Heart right ventricle (tissue), 16 donors: ENCODE measurements around the gene GC. TPM values are rescaled to one million over a fixed set of nuclear protein-coding genes. Genes with fewer than 3 reads are reported as not detected.
"Not testable (repeated sequence)": the region's sequence is repeated elsewhere in the genome, so short reads cannot be mapped to it uniquely, and the experiment has no call there.

Experiments used
- ATAC-seq, 8 donors: fragments of 200-7000 bp; cut with Tn5 transposase; one replicate each; pipeline ENCODE4 v1.9.1; 2020; ENCODE audit warnings: mild to moderate bottlenecking in 8 of 8, moderate library complexity in 8 of 8, moderate number of reproducible peaks in 1 of 8
- DNase-seq, 2 donors: peaks; one replicate each; pipeline ENCODE4 v3.0.0-alpha.2; 2020
- H3K27ac ChIP-seq, 10 donors: fragments of 200-600 bp; sonication (generic) in 2 of 10; one replicate each; pipeline versions ENCODE4 v1.5.0 to v1.8.0; 2020 to 2022; ENCODE audit warnings: mild to moderate bottlenecking in 3 of 10
- H3K27me3 ChIP-seq, 7 donors: fragments of 200-600 bp; one replicate each; pipeline ENCODE4 v1.8.0; 2021 to 2022; ENCODE audit warnings: mild to moderate bottlenecking in 2 of 7
- H3K36me3 ChIP-seq, 9 donors: fragments of 200-600 bp; sonication (generic) in 1 of 9; one replicate each; pipeline versions ENCODE4 v1.5.0 to v1.8.0; 2020 to 2022; ENCODE audit warnings: mild to moderate bottlenecking in 2 of 9
- H3K4me1 ChIP-seq, 9 donors: fragments of 200-600 bp; sonication (generic) in 1 of 9; one replicate each; pipeline versions ENCODE4 v1.5.0 to v1.8.0; 2020 to 2022; ENCODE audit warnings: mild to moderate bottlenecking in 4 of 9
- H3K4me3 ChIP-seq, 10 donors: fragments of 200-600 bp; sonication (generic) in 2 of 10; one replicate each; pipeline versions ENCODE4 v1.5.0 to v1.8.0; 2020 to 2022; ENCODE audit warnings: mild to moderate bottlenecking in 7 of 10, moderate library complexity in 2 of 10
- H3K9me3 ChIP-seq, 11 donors: fragments of 200-600 bp in 10 of 11; sonication (generic) in 2 of 11; one replicate each; pipeline versions ENCODE4 v1.5.0 to v1.8.0; 2013 to 2022; ENCODE audit warnings: mild to moderate bottlenecking in 2 of 11, control low read depth in 1 of 11, moderate library complexity in 1 of 11
- WGBS, 2 donors: extraction: QIAGEN DNeasy Blood & Tissue Kit; methylation state at CpG; one replicate each; pipeline ENCODE4 v1.1.7; 2013; ENCODE audit warnings: inconsistent platforms in 1 of 2; 5-methylcytosine and 5-hydroxymethylcytosine counted together
- intact Hi-C, 10 donors: fragments of 100-400 bp; cut with DNase I; formaldehyde crosslinking; loops; one replicate each; pipeline versions ENCODE4 v1.11.1 to v1.14.2; 2022
- polyA plus RNA-seq, 2 donors: library from polyadenylated mRNA; stranded (reverse); fragments of 200-250 nt; gene quantifications; one replicate each; pipeline ENCODE4 v1.2.3, GENCODE V29; 2013
- total RNA-seq, 10 donors: library from RNA; stranded (reverse); fragmentation: NEBNext Ultra II Directional in 3 of 10; extraction: Animal tissue kit (Norgen Biotek cat#: 25700) in 3 of 10; gene quantifications; one replicate each; pipeline versions ENCODE4 v1.2.1 to v1.2.4, GENCODE V29; 2021 to 2023
- TF ChIP-seq, protein P1 (sequence below), 9 donors: fragments of 200-600 bp; sonication (generic) in 2 of 9; IDR thresholded peaks; one replicate each; pipeline versions ENCODE4 v1.5.0 to v1.8.0; 2021 to 2022; ENCODE audit warnings: antibody characterized with exemption in 9 of 9, mild to moderate bottlenecking in 5 of 9, moderate library complexity in 1 of 9
- donor health status: Arrhythmogenic right ventricular cardiomyopathy.
- donor health status: ischemic (EF 13 %, LVEDD 7.1; RV severe dilation, severe dysfunction).
- donor health status: healthy with polysubstance abuse.
- donor health status: DM: no; HTN: yes; CAD: no.
- donor health status: DM: no; HTN: no; CAD: no.
- donor health status: ischemic (EF 25% LVEDD 6.9; RV normal size, moderate dysfunction).
- donor health status: ischemic (EF 25% LVEDD 5.7; RV mildly dilated, moderate dysfunction).
- donor health status: healthy.
- donor health status: DM: yes; HTN: yes; CAD: no.
- donor health status: Ischemic cardiomyopathy.
- donor health status: ischemic (EF 35%, LVEDD 5.7; RV mildly dilated, moderate dysfunction).
- donor health status: nonischemic (EF 11% LVEDD 7.7; RV severe dilation, severe dysfunction).
- donor health status: DM: yes; HTN: yes; CAD: no.
- donor health status: PGD.
- donor health status: ischemic (EF 29% LVEDD 5.4; RV normal size, mild dysfunction).
- donor health status: nonischemic (EF 23%, LVEDD 6.1; RV moderate dilation, normal function).

Gene GC
- total and polyA plus RNA-seq, 12 donors: 0.20 TPM; not detected in 11

DNA sequence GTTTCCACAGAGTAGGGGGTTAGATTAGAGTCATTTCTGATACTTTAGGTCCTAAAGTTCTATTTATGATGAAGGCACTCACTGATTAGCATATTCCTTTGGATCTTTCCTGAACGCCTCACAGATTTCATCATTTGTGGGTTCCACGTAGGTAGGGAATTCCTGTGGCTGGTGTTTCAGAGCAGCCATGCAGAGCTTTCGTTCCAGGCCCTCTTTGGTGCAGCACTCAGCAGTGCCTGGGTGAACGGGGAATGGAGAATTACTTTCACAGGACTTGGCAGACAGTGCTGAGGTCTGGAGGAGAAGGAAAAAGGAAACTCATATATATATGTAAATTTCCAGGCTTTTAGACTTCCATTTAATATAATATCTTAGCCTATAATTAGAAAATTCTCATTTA, 18.5 kb downstream of the GC start:
- H3K27me3 ChIP-seq: no peaks in the 10 kb centered on the region
- no peak overlapping the region for H3K27ac ChIP-seq
- intact Hi-C loops: no loop called here
- no peaks in the 10 kb centered on the region for H3K36me3 ChIP-seq
- H3K4me3 ChIP-seq: no peak overlapping the region
- DNase-seq (no peak), ATAC-seq (no peak)
- TF ChIP-seq, protein P1, sequence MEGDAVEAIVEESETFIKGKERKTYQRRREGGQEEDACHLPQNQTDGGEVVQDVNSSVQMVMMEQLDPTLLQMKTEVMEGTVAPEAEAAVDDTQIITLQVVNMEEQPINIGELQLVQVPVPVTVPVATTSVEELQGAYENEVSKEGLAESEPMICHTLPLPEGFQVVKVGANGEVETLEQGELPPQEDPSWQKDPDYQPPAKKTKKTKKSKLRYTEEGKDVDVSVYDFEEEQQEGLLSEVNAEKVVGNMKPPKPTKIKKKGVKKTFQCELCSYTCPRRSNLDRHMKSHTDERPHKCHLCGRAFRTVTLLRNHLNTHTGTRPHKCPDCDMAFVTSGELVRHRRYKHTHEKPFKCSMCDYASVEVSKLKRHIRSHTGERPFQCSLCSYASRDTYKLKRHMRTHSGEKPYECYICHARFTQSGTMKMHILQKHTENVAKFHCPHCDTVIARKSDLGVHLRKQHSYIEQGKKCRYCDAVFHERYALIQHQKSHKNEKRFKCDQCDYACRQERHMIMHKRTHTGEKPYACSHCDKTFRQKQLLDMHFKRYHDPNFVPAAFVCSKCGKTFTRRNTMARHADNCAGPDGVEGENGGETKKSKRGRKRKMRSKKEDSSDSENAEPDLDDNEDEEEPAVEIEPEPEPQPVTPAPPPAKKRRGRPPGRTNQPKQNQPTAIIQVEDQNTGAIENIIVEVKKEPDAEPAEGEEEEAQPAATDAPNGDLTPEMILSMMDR (IDR thresholded peaks at IDR 0.05): no peak
- H3K9me3 ChIP-seq: no peaks in the 10 kb centered on the region
- no peaks in the 10 kb centered on the region for H3K4me1 ChIP-seq
- WGBS, 2 donors: 67 to 74% methylated on average over 4 of the region's 4 CpGs

DNA sequence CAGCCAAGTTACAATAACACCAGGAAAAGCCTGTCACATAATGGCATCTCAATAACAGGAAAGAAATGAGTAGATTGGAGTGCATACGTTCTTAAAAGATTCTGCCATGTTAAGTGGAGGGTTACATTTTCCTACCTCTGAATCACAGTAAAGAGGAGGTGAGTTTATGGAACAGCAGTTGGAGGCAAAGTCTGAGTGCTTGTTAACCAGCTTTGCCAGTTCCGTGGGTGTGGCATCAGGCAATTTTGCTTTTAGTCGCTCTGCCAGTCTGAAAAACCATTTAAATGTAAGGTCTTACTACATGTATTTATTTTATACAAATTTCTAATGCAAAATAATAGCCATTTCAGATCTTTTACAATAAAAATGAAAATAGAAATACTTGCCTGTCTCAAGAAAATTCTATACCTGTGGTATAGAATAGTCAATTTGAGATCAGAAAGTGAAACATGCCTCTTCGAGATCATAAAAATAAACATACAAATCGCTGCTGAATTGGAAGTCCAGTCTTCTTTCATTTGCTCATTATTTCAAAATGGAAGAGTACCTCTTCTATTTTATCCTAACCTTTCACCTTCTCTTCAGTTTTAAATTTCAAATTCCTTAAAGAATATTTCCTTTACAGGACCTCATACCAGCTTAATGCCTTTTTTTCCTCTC, 31.4 kb downstream of the GC start:
- WGBS, 2 donors: 82 to 83% methylated on average over 5 of the region's 5 CpGs
- TF ChIP-seq, protein P1 (IDR thresholded peaks at IDR 0.05): no peak
- Histone ChIP-seq H3K4me3 (no peak overlapping the region), H3K4me1 (no peaks in the 10 kb centered on the region), H3K27me3 (no peaks in the 10 kb centered on the region), H3K27ac (no peak overlapping the region), H3K36me3 (no peaks in the 10 kb centered on the region), H3K9me3 (no peaks in the 10 kb centered on the region)
- intact Hi-C loops: no loop called here
- DNase-seq: no peak
- no peak for ATAC-seq

DNA sequence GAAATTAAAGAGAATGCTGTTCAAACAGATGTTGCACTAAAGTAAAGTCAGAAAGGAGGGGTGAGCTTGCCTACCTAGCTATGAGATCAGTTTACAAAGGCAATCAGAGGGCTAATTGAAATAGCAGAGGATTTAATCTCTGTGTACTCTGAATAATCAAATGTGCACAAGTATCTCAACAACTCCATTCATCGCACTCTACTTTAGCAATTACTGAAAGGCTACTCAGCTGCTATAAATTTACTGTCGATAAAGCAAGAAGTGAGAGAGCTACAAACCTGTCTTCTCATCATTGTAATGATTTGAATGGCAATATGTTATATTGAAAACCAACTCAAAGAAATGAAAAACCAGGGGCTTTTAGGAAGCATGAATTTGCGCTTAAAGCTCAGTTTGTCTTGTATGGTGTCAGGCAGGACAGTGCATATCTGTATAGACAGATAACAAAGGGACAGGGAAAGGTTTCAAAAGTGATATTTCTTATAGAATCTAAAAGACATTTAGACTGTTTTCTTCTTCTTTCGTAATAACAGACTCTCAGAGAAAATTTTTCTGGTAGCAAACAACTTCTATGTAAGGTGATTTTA, 34.8 kb downstream of the GC start:
- Histone ChIP-seq H3K4me3 (no peak overlapping the region), H3K36me3 (no peaks in the 10 kb centered on the region), H3K4me1 (no peaks in the 10 kb centered on the region), H3K27me3 (peaks cover 0 to 3% (median 0%) of the 10 kb centered on the region in 7 donors), H3K9me3 (no peaks in the 10 kb centered on the region), H3K27ac (no peak overlapping the region)
- intact Hi-C loops: no loop called here
- ATAC-seq (no peak), DNase-seq (no peak)
- TF ChIP-seq, protein P1 (IDR thresholded peaks at IDR 0.05): no peak
- WGBS, 2 donors: 74 to 75% methylated on average over 4 of the region's 4 CpGs

DNA sequence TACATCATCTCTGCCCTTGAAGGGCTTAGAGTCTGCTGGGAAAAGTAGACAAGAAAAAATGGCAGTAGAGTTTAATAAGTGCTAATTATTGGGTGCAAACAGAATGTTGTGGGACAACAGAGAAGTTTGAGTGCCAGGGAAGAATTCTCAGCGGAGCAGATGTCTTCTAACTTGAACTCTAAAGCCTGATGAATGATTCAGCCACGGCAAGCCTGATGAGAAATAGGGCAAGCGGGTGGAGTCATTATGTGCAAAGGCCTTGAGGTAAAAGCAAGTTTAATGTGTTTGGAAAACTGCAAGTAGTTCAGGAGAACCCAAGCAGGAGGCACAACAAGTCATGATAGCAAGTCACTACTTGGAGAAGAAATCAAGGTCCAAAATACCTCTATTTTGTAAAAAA, 37.5 kb downstream of the GC start:
- DNase-seq: no peak
- WGBS, 2 donors: 77 to 83% methylated on average over 3 of the region's 3 CpGs
- ATAC-seq: no peak
- Histone ChIP-seq H3K4me3 (no peak overlapping the region), H3K4me1 (no peaks in the 10 kb centered on the region), H3K36me3 (no peaks in the 10 kb centered on the region), H3K27me3 (peaks cover 0 to 3% (median 0%) of the 10 kb centered on the region in 7 donors), H3K27ac (no peak overlapping the region), H3K9me3 (no peaks in the 10 kb centered on the region)
- intact Hi-C loops: no loop called here
- TF ChIP-seq, protein P1 (IDR thresholded peaks at IDR 0.05): no peak

DNA sequence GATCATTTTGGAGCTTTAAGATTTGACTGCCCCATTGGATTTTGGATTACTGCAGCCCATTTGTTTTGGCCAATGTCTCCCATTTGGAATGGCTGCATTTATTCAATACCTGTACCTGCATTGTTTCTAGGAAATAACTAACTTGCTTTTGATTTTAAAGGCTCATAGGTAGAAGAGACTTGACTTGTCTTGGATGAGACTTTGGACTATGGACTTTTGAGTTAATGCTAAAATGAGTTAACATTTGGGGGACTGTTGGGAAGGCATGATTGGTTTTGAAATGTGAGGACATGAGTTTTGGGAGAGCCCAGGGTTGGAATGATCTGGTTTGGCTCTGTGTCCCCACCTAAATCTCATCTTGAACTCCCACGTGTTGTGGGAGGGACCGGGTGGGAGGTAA, 45.1 kb downstream of the GC start:
- ATAC-seq, intact Hi-C loops, H3K36me3 ChIP-seq, H3K9me3 ChIP-seq, H3K27ac ChIP-seq, DNase-seq, H3K4me3 ChIP-seq, H3K4me1 ChIP-seq, H3K27me3 ChIP-seq: not testable (repeated sequence)
- WGBS, 2 donors: 83 to 89% methylated on average over 2 of the region's 2 CpGs
